GM23338 (cell line): ENCODE results near the gene LRRD1. TPM values are rescaled to one million over a fixed set of nuclear protein-coding genes. Genes with fewer than 3 reads are reported as not detected.

ENCODE experiments used
- ATAC-seq: fragments of 200-7000 bp; cut with Tn5 transposase; 3 replicates; pipeline ENCODE4 v1.9.1; 2020
- DNase-seq: peaks from one replicate; pipeline ENCODE4 v3.0.0-alpha.2; 2015; ENCODE audit warnings: low spot score
- H2AFZ ChIP-seq: fragments of 200-600 bp; sonication (generic); 2 replicates; pipeline ENCODE4 v1.8.0; 2016; ENCODE audit warnings: antibody characterized with exemption, mild to moderate bottlenecking, moderate library complexity
- H3F3A ChIP-seq: fragments of 200-600 bp; sonication (generic); replicated peaks from 2 replicates; pipeline ENCODE4 v1.8.0; 2017; ENCODE audit warnings: antibody characterized with exemption, mixed run types, low read depth
- H3K27ac ChIP-seq: fragments of 200-600 bp; sonication (generic); 2 replicates; pipeline ENCODE4 v1.6.1; 2016; ENCODE audit warnings: low read depth
- H3K27me3 ChIP-seq: fragments of 200-600 bp; sonication (generic); 2 replicates; pipeline ENCODE4 v1.8.0; 2016; ENCODE audit warnings: mild to moderate bottlenecking, mixed run types, moderate library complexity; ENCODE audit not compliant: insufficient read depth
- H3K36me3 ChIP-seq: fragments of 200-600 bp; sonication (generic); 2 replicates; pipeline ENCODE4 v1.8.0; 2016; ENCODE audit warnings: mild to moderate bottlenecking; ENCODE audit not compliant: insufficient read depth
- H3K4me1 ChIP-seq: fragments of 200-600 bp; sonication (generic); 2 replicates; pipeline ENCODE4 v1.8.0; 2016; ENCODE audit warnings: mild to moderate bottlenecking, moderate library complexity; ENCODE audit not compliant: insufficient read depth
- H3K4me2 ChIP-seq: fragments of 200-600 bp; sonication (generic); 2 replicates; pipeline ENCODE4 v1.7.1; 2017; ENCODE audit warnings: mixed run types
- H3K4me3 ChIP-seq: fragments of 200-600 bp; sonication (generic); 2 replicates; pipeline ENCODE4 v1.6.1; 2016; ENCODE audit warnings: mixed run types
- H3K79me2 ChIP-seq: fragments of 200-600 bp; sonication (generic); replicated peaks from 2 replicates; pipeline ENCODE4 v1.8.0; 2017; ENCODE audit warnings: mild to moderate bottlenecking; ENCODE audit not compliant: insufficient read depth
- H3K9me2 ChIP-seq: fragments of 200-600 bp; sonication (generic); 2 replicates; pipeline ENCODE4 v1.8.0; 2017; ENCODE audit not compliant: insufficient read depth
- H4K20me1 ChIP-seq: fragments of 200-600 bp; sonication (generic); replicated peaks from 2 replicates; pipeline ENCODE4 v1.8.0; 2017; ENCODE audit warnings: mild to moderate bottlenecking; ENCODE audit not compliant: insufficient read depth
- H3K27ac Mint-ChIP-seq: 2 replicates; pipeline ENCODE4 v1.8.0; 2020; ENCODE audit warnings: inconsistent platforms, mild to moderate bottlenecking, moderate library complexity, mixed read lengths
- H3K27me3 Mint-ChIP-seq: 3 replicates; pipeline ENCODE4 v1.8.0; 2022; ENCODE audit warnings: low read depth, mild to moderate bottlenecking, moderate library complexity, mixed read lengths, inconsistent platforms; ENCODE audit not compliant: insufficient read depth, poor library complexity
- H3K36me3 Mint-ChIP-seq: 3 replicates; pipeline ENCODE4 v1.8.0; 2021; ENCODE audit warnings: low read depth, mild to moderate bottlenecking, inconsistent platforms, moderate library complexity, mixed read lengths
- H3K4me1 Mint-ChIP-seq: 3 replicates; pipeline ENCODE4 v1.8.0; 2020; ENCODE audit warnings: mild to moderate bottlenecking, inconsistent platforms, mixed read lengths
- H3K4me3 Mint-ChIP-seq: 3 replicates; pipeline ENCODE4 v1.8.0; 2021; ENCODE audit warnings: moderate library complexity, mild to moderate bottlenecking, inconsistent platforms, mixed read lengths
- H3K9me3 Mint-ChIP-seq: 3 replicates; pipeline ENCODE4 v1.8.0; 2020; ENCODE audit warnings: moderate library complexity, mild to moderate bottlenecking, inconsistent platforms, mixed read lengths
- CREB1 ChIP-seq: fragments of 250-450 bp; sonication (Bioruptor Pico); IDR thresholded peaks from 2 replicates; pipeline ENCODE4 v1.5.0; 2020; ENCODE audit warnings: low read depth, mild to moderate bottlenecking, moderate library complexity
- EZH2 ChIP-seq: fragments of 200-600 bp; sonication (generic); IDR thresholded peaks from one replicate; pipeline ENCODE4 v1.8.0; 2017; ENCODE audit warnings: antibody characterized with exemption, mild to moderate bottlenecking, low read depth; ENCODE audit not compliant: unreplicated experiment
- POLR2AphosphoS5 ChIP-seq: IDR thresholded peaks from 2 replicates; pipeline ENCODE4 v1.6.1; 2016; ENCODE audit warnings: antibody characterized with exemption, low read depth
- ZNF114 ChIP-seq: fragments of 250-450 bp; sonication (Bioruptor Pico); IDR thresholded peaks from 2 replicates; pipeline ENCODE4 v1.5.0; 2020; ENCODE audit warnings: mild to moderate bottlenecking, moderate library complexity
- polyA plus RNA-seq: library from polyadenylated mRNA; unstranded; fragments of >200 nt; fragmentation: Nextera tagmentation; extraction: Ambion mirVana; gene quantifications from 2 replicates; pipeline ENCODE4 v1.2.1, GENCODE V29; 2016
- total RNA-seq: library from RNA; depleted of rRNA; stranded (reverse); fragments of >200 nt; shearing (Covaris generic); gene quantifications from 2 replicates; pipeline ENCODE4 v1.2.3, GENCODE V29; 2014
- TF ChIP-seq, protein P1 (sequence below): IDR thresholded peaks from 2 replicates; pipeline ENCODE4 v1.6.1; 2016; ENCODE audit warnings: antibody characterized with exemption
- TF ChIP-seq, protein P2 (sequence below): fragments of 250-450 bp; sonication (Bioruptor Pico); IDR thresholded peaks from 2 replicates; pipeline ENCODE4 v1.5.0; 2020; ENCODE audit warnings: mild to moderate bottlenecking, moderate library complexity
- TF ChIP-seq, protein P3 (sequence below): IDR thresholded peaks from one replicate; pipeline ENCODE4 v1.6.1; 2018; ENCODE audit warnings: antibody characterized with exemption; ENCODE audit not compliant: unreplicated experiment

LRRD1 gene
- total and polyA plus RNA-seq, 2 experiments from 2014 or later: 0.11 TPM; not detected in 1

DNA sequence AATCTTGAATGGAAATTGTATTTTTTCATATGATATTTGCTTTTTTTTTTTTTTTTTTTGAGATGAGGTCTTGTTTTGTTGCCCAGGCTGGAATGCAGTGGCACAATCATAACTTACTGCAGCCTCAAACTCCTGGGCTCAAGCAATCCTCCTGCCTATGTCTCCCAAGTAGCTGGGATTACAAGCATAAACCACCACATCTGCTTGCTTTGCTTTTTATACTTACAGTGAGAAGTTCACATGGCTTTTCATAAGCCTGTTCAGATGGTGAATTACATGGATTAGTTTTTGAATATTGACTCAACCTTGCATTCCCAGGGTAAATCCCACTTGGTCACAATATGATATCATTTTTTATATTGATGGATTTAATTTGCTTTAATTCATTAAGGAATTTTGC is 22.0 kb downstream of the LRRD1 start:
- DNase-seq (no peak), ATAC-seq (no peak)
- no peaks in the 10 kb centered on the region for H3F3A ChIP-seq
- H3K36me3 Mint-ChIP-seq: no peaks in the 10 kb centered on the region
- no peak overlapping the region for H3K4me3 ChIP-seq
- H3K79me2 ChIP-seq: no peaks in the 10 kb centered on the region
- H3K27ac ChIP-seq: no peak overlapping the region
- no peaks in the 10 kb centered on the region for H3K9me3 Mint-ChIP-seq
- peaks cover 2% of the 10 kb centered on the region for H3K27me3 Mint-ChIP-seq
- no peak overlapping the region for H3K4me2 ChIP-seq
- no peak overlapping the region for H3K4me3 Mint-ChIP-seq
- TF ChIP-seq EZH2 (no peak), ZNF114 (CRISPR knock-in tag) (no peak), POLR2AphosphoS5 (no peak), CREB1 (CRISPR knock-in tag) (no peak)
- TF ChIP-seq, protein P1, sequence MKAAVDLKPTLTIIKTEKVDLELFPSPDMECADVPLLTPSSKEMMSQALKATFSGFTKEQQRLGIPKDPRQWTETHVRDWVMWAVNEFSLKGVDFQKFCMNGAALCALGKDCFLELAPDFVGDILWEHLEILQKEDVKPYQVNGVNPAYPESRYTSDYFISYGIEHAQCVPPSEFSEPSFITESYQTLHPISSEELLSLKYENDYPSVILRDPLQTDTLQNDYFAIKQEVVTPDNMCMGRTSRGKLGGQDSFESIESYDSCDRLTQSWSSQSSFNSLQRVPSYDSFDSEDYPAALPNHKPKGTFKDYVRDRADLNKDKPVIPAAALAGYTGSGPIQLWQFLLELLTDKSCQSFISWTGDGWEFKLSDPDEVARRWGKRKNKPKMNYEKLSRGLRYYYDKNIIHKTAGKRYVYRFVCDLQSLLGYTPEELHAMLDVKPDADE: no peak
- TF ChIP-seq, protein P2, sequence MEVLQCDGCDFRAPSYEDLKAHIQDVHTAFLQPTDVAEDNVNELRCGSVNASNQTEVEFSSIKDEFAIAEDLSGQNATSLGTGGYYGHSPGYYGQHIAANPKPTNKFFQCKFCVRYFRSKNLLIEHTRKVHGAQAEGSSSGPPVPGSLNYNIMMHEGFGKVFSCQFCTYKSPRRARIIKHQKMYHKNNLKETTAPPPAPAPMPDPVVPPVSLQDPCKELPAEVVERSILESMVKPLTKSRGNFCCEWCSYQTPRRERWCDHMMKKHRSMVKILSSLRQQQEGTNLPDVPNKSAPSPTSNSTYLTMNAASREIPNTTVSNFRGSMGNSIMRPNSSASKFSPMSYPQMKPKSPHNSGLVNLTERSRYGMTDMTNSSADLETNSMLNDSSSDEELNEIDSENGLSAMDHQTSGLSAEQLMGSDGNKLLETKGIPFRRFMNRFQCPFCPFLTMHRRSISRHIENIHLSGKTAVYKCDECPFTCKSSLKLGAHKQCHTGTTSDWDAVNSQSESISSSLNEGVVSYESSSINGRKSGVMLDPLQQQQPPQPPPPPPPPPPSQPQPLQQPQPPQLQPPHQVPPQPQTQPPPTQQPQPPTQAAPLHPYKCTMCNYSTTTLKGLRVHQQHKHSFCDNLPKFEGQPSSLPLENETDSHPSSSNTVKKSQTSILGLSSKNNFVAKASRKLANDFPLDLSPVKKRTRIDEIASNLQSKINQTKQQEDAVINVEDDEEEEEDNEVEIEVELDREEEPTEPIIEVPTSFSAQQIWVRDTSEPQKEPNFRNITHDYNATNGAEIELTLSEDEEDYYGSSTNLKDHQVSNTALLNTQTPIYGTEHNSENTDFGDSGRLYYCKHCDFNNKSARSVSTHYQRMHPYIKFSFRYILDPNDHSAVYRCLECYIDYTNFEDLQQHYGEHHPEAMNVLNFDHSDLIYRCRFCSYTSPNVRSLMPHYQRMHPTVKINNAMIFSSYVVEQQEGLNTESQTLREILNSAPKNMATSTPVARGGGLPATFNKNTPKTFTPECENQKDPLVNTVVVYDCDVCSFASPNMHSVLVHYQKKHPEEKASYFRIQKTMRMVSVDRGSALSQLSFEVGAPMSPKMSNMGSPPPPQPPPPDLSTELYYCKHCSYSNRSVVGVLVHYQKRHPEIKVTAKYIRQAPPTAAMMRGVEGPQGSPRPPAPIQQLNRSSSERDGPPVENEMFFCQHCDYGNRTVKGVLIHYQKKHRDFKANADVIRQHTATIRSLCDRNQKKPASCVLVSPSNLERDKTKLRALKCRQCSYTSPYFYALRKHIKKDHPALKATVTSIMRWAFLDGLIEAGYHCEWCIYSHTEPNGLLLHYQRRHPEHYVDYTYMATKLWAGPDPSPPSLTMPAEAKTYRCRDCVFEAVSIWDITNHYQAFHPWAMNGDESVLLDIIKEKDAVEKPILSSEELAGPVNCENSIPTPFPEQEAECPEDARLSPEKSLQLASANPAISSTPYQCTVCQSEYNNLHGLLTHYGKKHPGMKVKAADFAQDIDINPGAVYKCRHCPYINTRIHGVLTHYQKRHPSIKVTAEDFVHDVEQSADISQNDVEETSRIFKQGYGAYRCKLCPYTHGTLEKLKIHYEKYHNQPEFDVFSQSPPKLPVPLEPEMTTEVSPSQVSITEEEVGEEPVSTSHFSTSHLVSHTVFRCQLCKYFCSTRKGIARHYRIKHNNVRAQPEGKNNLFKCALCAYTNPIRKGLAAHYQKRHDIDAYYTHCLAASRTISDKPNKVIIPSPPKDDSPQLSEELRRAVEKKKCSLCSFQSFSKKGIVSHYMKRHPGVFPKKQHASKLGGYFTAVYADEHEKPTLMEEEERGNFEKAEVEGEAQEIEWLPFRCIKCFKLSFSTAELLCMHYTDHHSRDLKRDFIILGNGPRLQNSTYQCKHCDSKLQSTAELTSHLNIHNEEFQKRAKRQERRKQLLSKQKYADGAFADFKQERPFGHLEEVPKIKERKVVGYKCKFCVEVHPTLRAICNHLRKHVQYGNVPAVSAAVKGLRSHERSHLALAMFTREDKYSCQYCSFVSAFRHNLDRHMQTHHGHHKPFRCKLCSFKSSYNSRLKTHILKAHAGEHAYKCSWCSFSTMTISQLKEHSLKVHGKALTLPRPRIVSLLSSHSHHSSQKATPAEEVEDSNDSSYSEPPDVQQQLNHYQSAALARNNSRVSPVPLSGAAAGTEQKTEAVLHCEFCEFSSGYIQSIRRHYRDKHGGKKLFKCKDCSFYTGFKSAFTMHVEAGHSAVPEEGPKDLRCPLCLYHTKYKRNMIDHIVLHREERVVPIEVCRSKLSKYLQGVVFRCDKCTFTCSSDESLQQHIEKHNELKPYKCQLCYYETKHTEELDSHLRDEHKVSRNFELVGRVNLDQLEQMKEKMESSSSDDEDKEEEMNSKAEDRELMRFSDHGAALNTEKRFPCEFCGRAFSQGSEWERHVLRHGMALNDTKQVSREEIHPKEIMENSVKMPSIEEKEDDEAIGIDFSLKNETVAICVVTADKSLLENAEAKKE (CRISPR knock-in tag): no peak
- TF ChIP-seq, protein P3, sequence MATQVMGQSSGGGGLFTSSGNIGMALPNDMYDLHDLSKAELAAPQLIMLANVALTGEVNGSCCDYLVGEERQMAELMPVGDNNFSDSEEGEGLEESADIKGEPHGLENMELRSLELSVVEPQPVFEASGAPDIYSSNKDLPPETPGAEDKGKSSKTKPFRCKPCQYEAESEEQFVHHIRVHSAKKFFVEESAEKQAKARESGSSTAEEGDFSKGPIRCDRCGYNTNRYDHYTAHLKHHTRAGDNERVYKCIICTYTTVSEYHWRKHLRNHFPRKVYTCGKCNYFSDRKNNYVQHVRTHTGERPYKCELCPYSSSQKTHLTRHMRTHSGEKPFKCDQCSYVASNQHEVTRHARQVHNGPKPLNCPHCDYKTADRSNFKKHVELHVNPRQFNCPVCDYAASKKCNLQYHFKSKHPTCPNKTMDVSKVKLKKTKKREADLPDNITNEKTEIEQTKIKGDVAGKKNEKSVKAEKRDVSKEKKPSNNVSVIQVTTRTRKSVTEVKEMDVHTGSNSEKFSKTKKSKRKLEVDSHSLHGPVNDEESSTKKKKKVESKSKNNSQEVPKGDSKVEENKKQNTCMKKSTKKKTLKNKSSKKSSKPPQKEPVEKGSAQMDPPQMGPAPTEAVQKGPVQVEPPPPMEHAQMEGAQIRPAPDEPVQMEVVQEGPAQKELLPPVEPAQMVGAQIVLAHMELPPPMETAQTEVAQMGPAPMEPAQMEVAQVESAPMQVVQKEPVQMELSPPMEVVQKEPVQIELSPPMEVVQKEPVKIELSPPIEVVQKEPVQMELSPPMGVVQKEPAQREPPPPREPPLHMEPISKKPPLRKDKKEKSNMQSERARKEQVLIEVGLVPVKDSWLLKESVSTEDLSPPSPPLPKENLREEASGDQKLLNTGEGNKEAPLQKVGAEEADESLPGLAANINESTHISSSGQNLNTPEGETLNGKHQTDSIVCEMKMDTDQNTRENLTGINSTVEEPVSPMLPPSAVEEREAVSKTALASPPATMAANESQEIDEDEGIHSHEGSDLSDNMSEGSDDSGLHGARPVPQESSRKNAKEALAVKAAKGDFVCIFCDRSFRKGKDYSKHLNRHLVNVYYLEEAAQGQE: no peak
- no peaks in the 10 kb centered on the region for H3K4me1 Mint-ChIP-seq
- no peaks in the 10 kb centered on the region for H3K36me3 ChIP-seq
- H3K4me1 ChIP-seq: no peaks in the 10 kb centered on the region
- H3K27me3 ChIP-seq: no peaks in the 10 kb centered on the region
- no peak overlapping the region for H2AFZ ChIP-seq
- no peaks in the 10 kb centered on the region for H3K9me2 ChIP-seq
- no peak overlapping the region for H3K27ac Mint-ChIP-seq
- H4K20me1 ChIP-seq: no peaks in the 10 kb centered on the region
